Measurements from ENCODE around the gene LRRC8C.

- TF ChIP-seq CTCF (conservative IDR thresholded peaks at IDR 0.05 in 1 of 2, IDR thresholded peaks at IDR 0.05 in 1 of 2; ENCODE audit: extremely low read depth in 1 of 2, insufficient read depth in 1 of 2, low read depth in 1 of 2, low read length in 2 of 2) (no peak), EZH2 (IDR thresholded peaks at IDR 0.05; ENCODE audit: borderline replicate concordance, low read length) (no peak)
Observed at GRCh38 chr1:89701746-89702241, 68.9 kb downstream of the LRRC8C start.
